ENCODE data around the gene GRK3. TPM values are rescaled to one million over a fixed set of nuclear protein-coding genes. Genes with fewer than 3 reads are reported as not detected.

GRK3 gene
- total and polyA plus RNA-seq, 2 of the 4 experiments (the other 2 are of a cell fraction): 0.58 to 1.6 TPM

DNA sequence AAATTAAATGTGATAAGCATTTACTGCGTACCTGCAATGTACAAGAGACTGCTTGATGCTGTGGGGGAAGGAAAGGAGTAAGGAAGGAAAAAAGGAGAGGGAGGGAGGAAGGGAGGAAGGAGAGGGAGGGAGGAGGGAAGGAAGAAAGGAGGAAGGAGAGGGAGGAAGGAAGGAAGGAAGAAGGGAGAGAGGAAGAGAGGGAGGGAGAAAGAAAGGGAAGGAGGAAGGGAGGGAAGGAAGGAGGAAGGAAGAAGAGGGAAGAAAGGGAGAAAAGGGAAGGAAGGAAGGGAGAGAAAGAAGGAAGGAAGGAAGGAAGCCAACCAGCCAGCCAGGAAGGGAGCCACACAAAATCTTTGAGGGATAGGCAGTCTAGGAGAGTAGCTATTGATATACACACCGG is 133.5 kb downstream of the GRK3 start:
- Histone ChIP-seq H2AK5ac (ENCODE audit: low read depth, low read length) (no peak overlapping the region), H3K79me1 (ENCODE audit: low read depth in 1 of 2, low read length in 2 of 2) (no peaks in the 10 kb centered on the region), H3K4me1 (ENCODE audit: control insufficient read depth, insufficient read depth, low read length) (no peaks in the 10 kb centered on the region), H3K9ac (ENCODE audit: low read depth, low read length) (no peak overlapping the region), H3K27me3 (ENCODE audit: control insufficient read depth, insufficient read depth, low read length) (no peaks in the 10 kb centered on the region), H2BK5ac (ENCODE audit: low read depth, low read length, poor library complexity, severe bottlenecking) (no peak overlapping the region), H2BK20ac (ENCODE audit: low read depth, low read length) (no peak overlapping the region), H3K56ac (ENCODE audit: extremely low read depth, insufficient read depth, low read length) (no peak overlapping the region), H4K8ac (ENCODE audit: low read depth in 2 of 2, low read length in 2 of 2) (no peak overlapping the region), H4K91ac (ENCODE audit: insufficient read depth, low read depth, low read length) (no peak overlapping the region), H3K9me3 (ENCODE audit: control insufficient read depth, insufficient read depth, low read length) (no peaks in the 10 kb centered on the region), H3K4me2 (ENCODE audit: low read depth, low read length) (no peak overlapping the region), H3K27ac (ENCODE audit: insufficient read depth, low read length) (no peak overlapping the region), H2BK120ac (ENCODE audit: low read depth, low read length) (no peak overlapping the region), H3K23ac (ENCODE audit: low read depth, low read length) (no peak overlapping the region), H3K14ac (replicated peaks; ENCODE audit: low read depth, low read length) (no peak overlapping the region), H4K5ac (ENCODE audit: low read depth, low read length) (no peak overlapping the region), H2AFZ (replicated peaks; ENCODE audit: low read length, poor library complexity) (no peak overlapping the region), H3K36me3 (ENCODE audit: control insufficient read depth, insufficient read depth, low read length) (no peaks in the 10 kb centered on the region), H2AK9ac (replicated peaks; ENCODE audit: low read depth, low read length, poor library complexity) (no peak overlapping the region), H3K9me1 (ENCODE audit: insufficient read depth, low read length) (no peaks in the 10 kb centered on the region), H4K20me1 (ENCODE audit: insufficient read depth, low read length) (no peaks in the 10 kb centered on the region), H3K4me3 (ENCODE audit: insufficient read depth, low read depth, low read length) (no peak overlapping the region), H3K4ac (ENCODE audit: low read depth, low read length) (no peak overlapping the region), H2BK15ac (ENCODE audit: low read depth, low read length) (no peak overlapping the region), H3K18ac (ENCODE audit: low read depth, low read length) (no peak overlapping the region)
- intact Hi-C loops (cut with micrococcal nuclease) (no loop called here), in situ Hi-C loops (cut with MboI; ENCODE audit: low sequenced_read_pairs) (no loop called here), dilution Hi-C loops (cut with HindIII; ENCODE audit: low sequenced_read_pairs, unreplicated experiment) (no loop called here)
- no TSS peak for BruUV-seq (replicated peaks)
- ChIA-PET CTCF (no interaction called here), POLR2A (ENCODE audit: unreplicated experiment) (no interaction called here)
- no peak for DNase-seq
- WGBS, 2 experiments (ENCODE audit: extremely low coverage in 2 of 2, insufficient read length in 1 of 2): 96% methylated on average over 2 of the region's 2 CpGs; no CpG with 5 or more reads in 1 of the 2 experiments
- no peak for TF ChIP-seq NFE2L2 (IDR thresholded peaks at IDR 0.05; ENCODE audit: low read depth, low read length)
- TF ChIP-seq RAD21 (IDR thresholded peaks at IDR 0.05; ENCODE audit: low read length): no peak
- TF ChIP-seq CHD1 (IDR thresholded peaks at IDR 0.05; ENCODE audit: low read depth, low read length): no peak
- TF ChIP-seq USF2 (IDR thresholded peaks at IDR 0.05; ENCODE audit: low read depth, low read length): no peak
- no peak for TF ChIP-seq POLR2A (IDR thresholded peaks at IDR 0.05; ENCODE audit: low read depth, low read length)
- TF ChIP-seq CTCF (conservative IDR thresholded peaks at IDR 0.05; ENCODE audit: low read depth, low read length): no peak
- no peak for TF ChIP-seq CEBPB (IDR thresholded peaks at IDR 0.05; ENCODE audit: low read depth, low read length)
- TF ChIP-seq MAZ (IDR thresholded peaks at IDR 0.05; ENCODE audit: borderline replicate concordance, low read depth, low read length): no peak
- no peak for TF ChIP-seq BHLHE40 (IDR thresholded peaks at IDR 0.05; ENCODE audit: low read depth, low read length)
- no peak for TF ChIP-seq RCOR1 (IDR thresholded peaks at IDR 0.05; ENCODE audit: insufficient replicate concordance, low read length)
- no peak for TF ChIP-seq RFX5 (IDR thresholded peaks at IDR 0.05; ENCODE audit: low read depth, low read length)
- TF ChIP-seq SMC3 (IDR thresholded peaks at IDR 0.05; ENCODE audit: low read depth, low read length): no peak
- TF ChIP-seq, protein P1, sequence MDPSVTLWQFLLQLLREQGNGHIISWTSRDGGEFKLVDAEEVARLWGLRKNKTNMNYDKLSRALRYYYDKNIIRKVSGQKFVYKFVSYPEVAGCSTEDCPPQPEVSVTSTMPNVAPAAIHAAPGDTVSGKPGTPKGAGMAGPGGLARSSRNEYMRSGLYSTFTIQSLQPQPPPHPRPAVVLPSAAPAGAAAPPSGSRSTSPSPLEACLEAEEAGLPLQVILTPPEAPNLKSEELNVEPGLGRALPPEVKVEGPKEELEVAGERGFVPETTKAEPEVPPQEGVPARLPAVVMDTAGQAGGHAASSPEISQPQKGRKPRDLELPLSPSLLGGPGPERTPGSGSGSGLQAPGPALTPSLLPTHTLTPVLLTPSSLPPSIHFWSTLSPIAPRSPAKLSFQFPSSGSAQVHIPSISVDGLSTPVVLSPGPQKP (IDR thresholded peaks at IDR 0.05; ENCODE audit: borderline replicate concordance, low read depth, low read length): no peak
- no peak for TF ChIP-seq MAFK (IDR thresholded peaks at IDR 0.05; ENCODE audit: low read depth, low read length)
- no peak for TF ChIP-seq MXI1 (IDR thresholded peaks at IDR 0.05; ENCODE audit: borderline replicate concordance, low read depth, low read length)
- TF ChIP-seq FOS (IDR thresholded peaks at IDR 0.05; ENCODE audit: low read depth, low read length): no peak
- ATAC-seq (ENCODE audit: low read depth): no peak

All from IMR-90 (cell line).